ENCODE measurements around the gene SH3RF3.

Gene SH3RF3

GRCh38 chr2:109171444-109172334 is 42.7 kb downstream of the SH3RF3 start:
- DNase-seq (ENCODE audit: low read depth) = no peak
- TF ChIP-seq CTCF (IDR thresholded peaks at IDR 0.05; ENCODE audit: low read depth, low read length, missing control alignments) = no peak
- H3K4me3 ChIP-seq (ENCODE audit: low read depth, low read length) = no peak overlapping the region

- DNase-seq (ENCODE audit: low read depth) = no peak
- no peak overlapping the region for H3K4me3 ChIP-seq (ENCODE audit: low read depth, low read length)
These were observed 43.6 kb downstream of the SH3RF3 start for GRCh38 chr2:109172556-109173105.

GRCh38 chr2:109173311-109174171 is 44.5 kb downstream of the SH3RF3 start:
- H3K4me3 ChIP-seq (ENCODE audit: low read depth, low read length) = no peak overlapping the region
- DNase-seq (ENCODE audit: low read depth) = no peak
- TF ChIP-seq CTCF (IDR thresholded peaks at IDR 0.05; ENCODE audit: low read depth, low read length, missing control alignments) = no peak

More at GRCh38 chr2:109172556-109173105, 43.6 kb downstream of the SH3RF3 start:
- no peak for TF ChIP-seq CTCF (IDR thresholded peaks at IDR 0.05; ENCODE audit: low read depth, low read length, missing control alignments)

GRCh38 chr2:109174214-109174613 is 45.2 kb downstream of the SH3RF3 start:
- TF ChIP-seq CTCF (IDR thresholded peaks at IDR 0.05; ENCODE audit: low read depth, low read length, missing control alignments) = no peak
- no peak for DNase-seq (ENCODE audit: low read depth)
- H3K4me3 ChIP-seq (ENCODE audit: low read depth, low read length) = no peak overlapping the region

- TF ChIP-seq CTCF (IDR thresholded peaks at IDR 0.05; ENCODE audit: low read depth, low read length, missing control alignments) = no peak
- no peak for DNase-seq (ENCODE audit: low read depth)
- no peak overlapping the region for H3K4me3 ChIP-seq (ENCODE audit: low read depth, low read length)
These were observed 45.8 kb downstream of the SH3RF3 start for GRCh38 chr2:109174626-109175349.

GRCh38 chr2:109175350-109175678 is 46.3 kb downstream of the SH3RF3 start:
- DNase-seq (ENCODE audit: low read depth) = no peak
- no peak for TF ChIP-seq CTCF (IDR thresholded peaks at IDR 0.05; ENCODE audit: low read depth, low read length, missing control alignments)
- no peak overlapping the region for H3K4me3 ChIP-seq (ENCODE audit: low read depth, low read length)
